Measurements from ENCODE around the gene KIAA0930. TPM values are rescaled to one million over a fixed set of nuclear protein-coding genes. Genes with fewer than 3 reads are reported as not detected.

The KIAA0930 gene
- total and polyA plus RNA-seq, 7 donors = 13.2 to 51.1 (median 23.4) TPM

- no peak overlapping the region for H3K27ac ChIP-seq
- no peaks in the 10 kb centered on the region for H3K27me3 ChIP-seq (ENCODE audit: insufficient read depth in 3 of 3, low read length in 2 of 3)
- 89 to 94% (median 92%) methylated on average over 16 to 18 of the region's 18 CpGs for WGBS, 3 donors
- intact Hi-C loops (cut with DNase I) = no loop called here
- TF ChIP-seq CTCF (IDR thresholded peaks at IDR 0.05) = no peak
- H3K4me1 ChIP-seq = no peaks in the 10 kb centered on the region
- H3K9me3 ChIP-seq = no peaks in the 10 kb centered on the region
- no peak for DNase-seq
- H3K4me3 ChIP-seq = no peak overlapping the region
- H3K36me3 ChIP-seq (ENCODE audit: insufficient read depth in 1 of 2, low read depth in 1 of 2) = peaks cover 0 to 3% of the 10 kb centered on the region in 2 donors
- no peak for ATAC-seq
These were observed 2.4 kb downstream of the KIAA0930 start for GRCh38 chr22:45238076-45238956.

- 92 to 96% (median 94%) methylated on average over 15 of the region's 15 CpGs for WGBS, 3 donors
- no peak for DNase-seq
These were observed 3.4 kb downstream of the KIAA0930 start for GRCh38 chr22:45237065-45237990.

GRCh38 chr22:45235851-45236342, 4.8 kb downstream of the KIAA0930 start:
- no peaks in the 10 kb centered on the region for H3K4me1 ChIP-seq
- no peak for DNase-seq
- 88 to 89% (median 89%) methylated on average over 20 of the region's 20 CpGs for WGBS, 3 donors
- TF ChIP-seq CTCF (IDR thresholded peaks at IDR 0.05) = no peak
- no peak overlapping the region for H3K4me3 ChIP-seq
- no peak overlapping the region for H3K27ac ChIP-seq
- intact Hi-C loops (cut with DNase I) = no loop called here
- no peaks in the 10 kb centered on the region for H3K9me3 ChIP-seq
- no peak for ATAC-seq
- peaks cover 0 to 3% of the 10 kb centered on the region in 2 donors for H3K36me3 ChIP-seq (ENCODE audit: insufficient read depth in 1 of 2, low read depth in 1 of 2)
- H3K27me3 ChIP-seq (ENCODE audit: insufficient read depth in 3 of 3, low read length in 2 of 3) = no peaks in the 10 kb centered on the region

More at GRCh38 chr22:45237065-45237990, 3.4 kb downstream of the KIAA0930 start:
- Histone ChIP-seq H3K4me1 (no peaks in the 10 kb centered on the region), H3K9me3 (no peaks in the 10 kb centered on the region), H3K36me3 (ENCODE audit: insufficient read depth in 1 of 2, low read depth in 1 of 2) (peaks cover 0 to 3% of the 10 kb centered on the region in 2 donors), H3K27ac (no peak overlapping the region), H3K27me3 (ENCODE audit: insufficient read depth in 3 of 3, low read length in 2 of 3) (no peaks in the 10 kb centered on the region), H3K4me3 (no peak overlapping the region)
- no peak for TF ChIP-seq CTCF (IDR thresholded peaks at IDR 0.05)
- no peak for ATAC-seq
- intact Hi-C loops (cut with DNase I) = no loop called here

GRCh38 chr22:45235101-45235777, 5.5 kb downstream of the KIAA0930 start:
- H3K9me3 ChIP-seq = no peaks in the 10 kb centered on the region
- DNase-seq = peak in 1 of 2 donors; percentile 45
- peak in 1 of 4 donors; percentile 19 for ATAC-seq
- H3K27me3 ChIP-seq (ENCODE audit: insufficient read depth in 3 of 3, low read length in 2 of 3) = no peaks in the 10 kb centered on the region
- H3K4me3 ChIP-seq = no peak overlapping the region
- H3K36me3 ChIP-seq (ENCODE audit: insufficient read depth in 1 of 2, low read depth in 1 of 2) = peaks cover 0 to 3% of the 10 kb centered on the region in 2 donors
- H3K4me1 ChIP-seq = no peaks in the 10 kb centered on the region
- WGBS, 3 donors = 79 to 83% (median 81%) methylated on average over 23 of the region's 23 CpGs
- intact Hi-C loops (cut with DNase I) = no loop called here
- no peak for TF ChIP-seq CTCF (IDR thresholded peaks at IDR 0.05)
- H3K27ac ChIP-seq = no peak overlapping the region

Measured in psoas muscle (tissue), 8 donors.